KOPT-K1 (cell line): ENCODE measurements around the gene MMP23B.

Experiments
- H3K27ac ChIP-seq: fragments of 200-600 bp; sonication (generic); 2 replicates; pipeline ENCODE4 v1.5.1; 2016; ENCODE audit warnings: antibody characterized with exemption, mild to moderate bottlenecking, low read depth, low read length; ENCODE audit not compliant: poor library complexity, severe bottlenecking
- H3K36me3 ChIP-seq: fragments of 200-600 bp; sonication (generic); 2 replicates; pipeline ENCODE4 v1.5.1; 2017; ENCODE audit warnings: antibody characterized with exemption, mild to moderate bottlenecking, low read length, moderate library complexity; ENCODE audit not compliant: insufficient read depth
- H3K9me3 ChIP-seq: fragments of 200-600 bp; sonication (generic); 2 replicates; pipeline ENCODE4 v1.5.1; 2017; ENCODE audit warnings: antibody characterized with exemption, low read length, mild to moderate bottlenecking; ENCODE audit not compliant: insufficient read depth, poor library complexity, severe bottlenecking

MMP23B gene

DNA sequence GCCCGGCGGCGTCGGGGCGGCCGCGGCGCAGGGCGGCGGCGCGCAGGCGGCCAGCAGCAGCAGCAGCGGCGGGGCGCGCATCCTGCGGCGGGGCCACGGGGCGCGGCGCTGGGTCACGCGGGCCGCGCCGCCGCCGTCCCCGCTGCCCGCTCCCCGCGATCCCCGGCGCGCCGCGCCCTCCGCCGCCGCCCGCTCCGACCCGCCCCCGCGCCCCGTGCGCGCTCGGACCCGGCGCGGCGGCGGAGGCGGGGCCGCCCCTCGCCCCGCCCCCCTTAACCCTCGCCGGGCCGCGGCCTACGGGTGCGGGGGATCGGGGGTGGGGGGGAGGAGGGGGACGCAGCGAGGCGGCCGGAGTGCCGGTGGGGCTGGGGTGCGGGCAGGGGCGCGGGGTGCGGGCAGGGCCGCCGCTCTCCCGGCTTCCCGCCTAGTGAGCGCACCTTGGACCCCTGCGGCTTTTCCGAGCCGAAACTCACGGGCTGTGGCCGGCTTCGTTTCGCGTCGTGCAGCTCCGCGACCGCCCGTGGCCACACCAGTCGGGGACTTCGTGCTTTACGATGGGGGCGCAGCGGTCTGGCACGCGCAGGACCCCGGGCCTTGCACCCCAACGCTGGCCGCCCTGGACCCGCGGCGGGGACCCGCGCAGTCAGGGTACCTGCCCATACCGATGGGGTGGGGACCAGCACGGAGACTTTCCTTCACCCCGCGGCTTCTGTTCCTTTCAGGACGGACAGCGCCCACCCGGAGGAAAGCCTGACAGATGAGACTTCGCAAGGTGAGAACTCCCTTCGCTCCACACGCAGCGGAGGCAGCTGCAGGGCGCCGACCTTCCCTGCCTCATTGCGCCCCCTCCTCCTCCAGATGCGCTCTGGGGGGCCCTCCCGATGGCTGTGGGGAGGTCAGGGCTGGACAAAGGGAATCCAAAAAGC is 31.8 kb upstream of the MMP23B start, which contains the start of gene FNDC10:
Gene FNDC10, minus strand, starts transcription at position 201 of the 926 bp plus-strand sequence. Its CDS starts 120 bp downstream, at position 81.
- Histone ChIP-seq H3K9me3 (no peaks in the 10 kb centered on the region), H3K36me3 (no peaks in the 10 kb centered on the region), H3K27ac (no peak within 1 kb of the TSS)

DNA sequence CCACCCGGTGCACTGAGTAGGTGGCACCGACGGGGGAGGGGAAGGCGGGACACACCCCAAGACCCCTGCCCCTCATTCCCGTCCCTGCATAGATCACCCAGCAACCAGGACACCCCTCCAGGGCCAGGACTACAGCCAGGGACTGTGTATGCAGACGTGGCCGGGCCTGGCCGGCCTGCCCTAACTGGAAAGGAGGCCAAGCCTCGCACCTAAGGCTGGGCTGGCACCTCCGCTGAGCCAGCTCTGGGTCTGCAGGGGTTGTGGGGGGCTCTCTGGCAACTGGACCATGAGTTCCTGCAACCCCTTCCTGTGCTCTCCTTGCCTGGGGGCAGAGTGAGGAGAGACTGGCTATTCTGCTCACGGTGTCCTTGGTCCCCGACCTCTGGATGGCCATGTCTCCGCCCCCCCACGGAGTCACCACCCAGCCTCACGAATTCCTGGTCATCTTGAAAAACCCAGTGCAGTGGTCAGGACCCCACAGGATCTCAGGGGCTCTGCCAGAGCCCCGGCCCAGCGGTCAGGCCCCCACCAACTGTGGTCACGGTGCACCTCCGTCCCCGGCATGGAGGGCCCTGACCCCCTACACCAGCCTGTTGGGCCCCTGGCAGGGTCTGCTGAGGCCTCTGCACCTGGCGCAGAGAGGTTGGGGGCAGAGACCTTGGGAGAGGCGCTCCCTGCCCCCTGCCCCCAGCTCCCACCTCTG is 31.0 kb upstream of the MMP23B start:
- H3K27ac ChIP-seq = no peak overlapping the region

DNA sequence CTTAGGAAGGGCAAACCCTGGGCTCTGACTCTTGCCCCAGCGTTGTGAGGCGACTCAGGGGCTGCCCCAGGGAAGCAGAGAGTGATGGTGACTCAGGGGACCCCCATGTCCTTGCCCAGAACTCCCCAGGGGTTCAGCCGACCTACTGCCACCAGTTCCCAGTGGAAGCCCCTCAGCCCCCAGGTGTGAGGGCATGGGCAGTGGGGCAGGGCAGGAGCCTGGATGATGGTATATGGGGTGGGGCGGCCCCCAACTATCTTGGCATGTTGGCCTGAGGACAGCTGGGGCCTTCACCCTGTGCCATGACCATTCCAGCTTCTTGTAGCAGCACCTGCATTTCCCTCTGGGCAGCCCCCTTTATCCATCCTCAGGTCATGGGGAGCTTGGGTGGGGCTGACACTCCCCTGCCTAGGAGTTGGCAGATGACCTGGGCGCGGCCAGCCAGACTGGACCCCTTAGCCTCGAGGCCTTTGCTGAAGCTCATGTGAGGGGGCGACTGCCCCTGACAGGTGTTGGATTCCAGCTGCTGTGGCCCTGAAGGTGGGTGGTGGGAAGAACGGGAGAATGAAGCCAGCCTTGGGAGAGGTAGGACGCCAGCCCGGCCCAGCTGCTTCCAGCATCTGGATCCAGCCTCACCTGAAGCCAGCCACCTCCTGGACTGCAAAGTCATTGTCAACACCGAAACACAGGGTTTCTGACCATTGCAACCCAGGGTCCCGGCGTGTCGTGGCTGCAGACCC is 30.2 kb upstream of the MMP23B start:
- no peaks in the 10 kb centered on the region for H3K36me3 ChIP-seq
- H3K9me3 ChIP-seq = no peaks in the 10 kb centered on the region
- no peak overlapping the region for H3K27ac ChIP-seq

More for the DNA sequence above, 31.0 kb upstream of the MMP23B start:
- H3K9me3 ChIP-seq = no peaks in the 10 kb centered on the region
- no peaks in the 10 kb centered on the region for H3K36me3 ChIP-seq

DNA sequence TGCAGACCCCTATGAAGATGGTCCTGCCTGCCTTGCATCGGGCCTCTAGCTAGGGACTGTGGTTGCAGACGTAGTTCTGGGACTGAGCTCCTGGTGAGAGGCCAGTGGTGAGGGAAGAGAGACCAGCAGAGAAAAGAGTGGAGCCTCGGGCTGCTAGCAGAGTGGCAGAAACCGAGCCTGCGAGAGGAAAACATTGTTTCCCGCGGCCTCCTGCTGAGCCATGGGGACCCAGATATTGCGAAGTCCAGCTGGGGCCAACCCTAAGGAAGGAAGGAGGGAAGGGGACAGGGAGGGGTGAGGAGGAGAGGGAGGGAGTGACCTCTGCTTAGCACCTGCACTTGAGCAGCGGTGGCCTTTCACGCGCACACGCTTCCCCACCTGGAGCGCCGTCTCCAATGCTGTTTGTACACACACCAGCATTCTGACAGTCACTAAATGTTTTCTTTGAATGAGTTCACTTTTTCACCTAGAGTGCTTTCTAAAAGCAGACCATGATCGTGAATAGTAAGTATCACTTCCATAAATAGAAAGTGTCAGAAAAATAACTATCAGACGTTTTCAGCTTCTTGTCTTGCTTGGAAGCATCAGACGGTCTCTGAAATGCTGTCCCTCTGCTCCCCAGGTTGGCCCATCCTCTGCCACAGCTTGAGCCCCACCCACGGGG is 29.5 kb upstream of the MMP23B start:
- Histone ChIP-seq H3K9me3 (no peaks in the 10 kb centered on the region), H3K27ac (no peak overlapping the region), H3K36me3 (no peaks in the 10 kb centered on the region)

DNA sequence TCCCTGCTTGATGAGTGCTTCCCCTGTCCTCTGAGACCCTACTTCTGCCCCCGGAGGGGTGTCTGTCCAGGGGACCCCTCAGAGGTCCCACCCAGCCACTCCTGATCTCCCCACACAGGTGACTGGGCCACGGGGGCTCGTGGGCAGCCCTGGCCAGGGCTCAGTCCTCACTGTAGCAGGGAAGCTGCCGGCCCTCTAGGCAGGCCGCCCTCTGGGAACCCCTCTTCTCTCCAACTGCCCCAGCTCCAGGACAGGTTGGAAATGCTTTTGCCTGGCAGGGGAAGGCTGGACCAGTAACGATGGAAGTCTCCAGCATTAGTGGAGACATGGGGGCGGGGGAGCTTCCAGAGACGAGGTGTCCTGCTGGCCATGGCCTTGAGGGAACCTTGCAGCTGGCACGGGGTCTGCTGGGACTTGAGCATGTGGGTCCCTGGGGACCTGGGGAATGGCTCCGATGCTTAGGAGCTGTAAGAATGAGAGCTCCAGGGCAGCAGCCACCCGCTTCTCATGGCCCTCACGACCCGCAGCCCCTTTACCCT is 28.9 kb upstream of the MMP23B start:
- no peaks in the 10 kb centered on the region for H3K36me3 ChIP-seq
- H3K9me3 ChIP-seq = no peaks in the 10 kb centered on the region
- H3K27ac ChIP-seq = no peak overlapping the region

DNA sequence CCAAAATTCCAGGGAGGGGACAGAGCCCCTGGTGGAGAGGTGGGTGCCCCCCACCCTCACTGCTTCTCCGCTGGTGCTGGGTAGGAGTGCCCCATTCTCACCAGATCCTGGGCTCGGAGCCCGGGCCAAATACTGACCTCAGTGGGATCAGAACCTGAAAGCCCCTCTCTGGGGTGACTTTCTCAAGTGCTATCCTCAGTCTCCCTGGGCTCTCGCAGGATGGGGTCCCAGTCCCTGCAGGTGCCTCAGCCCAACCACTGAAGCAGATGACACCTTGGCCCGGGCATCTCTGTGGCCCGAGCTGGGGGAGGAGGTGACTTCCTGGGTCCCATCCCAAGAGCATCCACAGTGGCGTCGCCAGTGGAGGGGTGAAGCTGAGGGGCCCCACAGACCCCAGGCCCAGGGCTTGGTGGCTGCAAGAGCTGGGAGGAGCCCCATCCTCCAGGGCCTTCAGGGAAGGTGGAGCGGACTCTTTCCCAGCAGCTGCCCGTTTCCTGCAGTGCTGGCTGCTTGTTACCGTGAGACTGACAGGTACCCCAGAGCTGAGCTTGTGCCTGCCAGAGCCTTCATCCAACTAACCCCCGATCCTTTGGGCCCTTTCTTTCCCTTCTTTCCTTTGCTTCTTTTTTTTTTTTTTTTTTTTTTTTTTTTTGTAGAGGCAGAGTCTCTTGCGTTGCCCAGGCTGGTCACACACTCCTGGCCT is 28.2 kb upstream of the MMP23B start:
- H3K27ac ChIP-seq = no peak overlapping the region
- no peaks in the 10 kb centered on the region for H3K36me3 ChIP-seq
- H3K9me3 ChIP-seq = no peaks in the 10 kb centered on the region

DNA sequence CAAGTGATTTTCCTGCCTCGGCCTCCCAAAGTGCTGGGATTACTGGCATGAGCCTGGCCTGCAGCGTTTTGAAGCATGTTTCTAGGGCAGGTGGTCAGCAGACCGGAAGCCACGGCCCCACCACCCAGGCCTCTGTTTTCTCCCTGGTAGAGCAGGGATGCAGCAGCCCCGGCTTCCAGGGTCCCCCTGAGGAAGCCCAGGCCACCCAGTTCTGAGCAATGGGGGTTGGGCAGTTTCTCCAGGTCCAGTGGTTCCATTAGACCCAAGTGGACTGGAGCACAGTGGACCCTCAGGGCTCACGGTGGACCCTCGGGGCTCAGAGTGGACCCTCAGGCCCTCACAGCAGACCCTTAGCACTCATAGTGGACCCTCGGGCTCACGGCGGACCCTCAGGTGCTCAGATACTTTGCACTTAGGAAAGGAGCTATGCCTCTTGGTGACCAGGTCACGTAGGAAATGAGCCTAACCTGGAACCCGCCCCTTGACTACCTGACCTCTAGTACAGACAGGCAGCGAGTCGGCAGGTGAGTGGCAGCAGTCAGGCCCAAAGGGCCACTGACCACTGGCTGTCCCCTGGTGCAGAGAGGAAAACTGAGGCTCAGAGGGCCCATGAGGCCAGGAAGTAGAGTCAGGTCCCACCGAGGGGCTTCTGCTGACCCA is 27.5 kb upstream of the MMP23B start:
- no peak overlapping the region for H3K27ac ChIP-seq
- no peaks in the 10 kb centered on the region for H3K36me3 ChIP-seq
- H3K9me3 ChIP-seq = no peaks in the 10 kb centered on the region

DNA sequence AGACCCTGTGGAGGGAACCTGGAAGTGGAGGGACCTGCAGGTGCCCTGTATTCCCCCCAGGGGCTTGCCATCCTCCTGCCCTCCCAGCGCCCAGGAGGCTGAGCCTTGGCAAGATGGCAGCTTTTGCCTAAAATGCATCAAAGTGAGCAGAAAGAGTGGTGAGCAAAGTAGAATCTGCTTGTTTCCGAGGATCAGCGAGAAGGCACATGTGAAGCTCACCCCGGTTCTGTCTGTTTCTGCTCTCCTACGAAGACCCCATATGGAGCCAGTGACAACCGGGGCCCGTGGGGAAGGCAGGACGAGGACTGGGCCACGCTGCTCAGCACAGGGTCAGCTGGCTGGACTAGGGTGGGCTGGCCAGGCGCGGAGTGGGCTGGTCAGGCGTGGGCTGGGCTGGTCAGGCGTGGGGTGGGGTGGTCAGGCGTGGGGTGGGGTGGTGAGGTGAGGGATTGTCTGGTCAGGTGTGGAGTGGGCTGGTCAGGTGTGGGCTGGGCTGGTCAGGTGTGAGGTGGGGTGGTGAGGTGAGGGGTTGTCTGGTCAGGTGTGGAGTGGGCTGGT is 26.9 kb upstream of the MMP23B start:
- Histone ChIP-seq H3K36me3 (no peaks in the 10 kb centered on the region), H3K9me3 (no peaks in the 10 kb centered on the region), H3K27ac (no peak overlapping the region)

DNA sequence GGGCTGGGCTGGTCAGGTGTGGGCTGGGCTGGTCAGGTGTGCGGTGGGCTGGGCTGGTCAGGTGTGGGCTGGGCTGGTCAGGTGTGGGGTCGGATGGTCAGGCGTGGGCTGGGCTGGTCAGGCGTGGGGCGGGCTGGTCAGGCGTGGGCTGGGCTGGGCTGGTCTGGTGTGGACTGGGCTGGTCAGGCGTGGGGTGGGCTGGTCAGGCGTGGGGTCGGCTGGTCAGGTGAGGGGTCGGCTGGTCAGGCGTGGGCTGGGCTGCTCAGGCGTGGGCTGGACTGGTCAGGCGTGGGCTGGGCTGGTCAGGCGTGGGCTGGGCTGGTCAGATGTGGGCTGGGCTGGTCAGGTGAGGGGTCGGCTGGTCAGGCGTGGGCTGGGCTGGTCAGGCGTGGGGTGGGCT is 26.2 kb upstream of the MMP23B start:
- Histone ChIP-seq H3K36me3 (no peaks in the 10 kb centered on the region), H3K27ac (no peak overlapping the region), H3K9me3 (no peaks in the 10 kb centered on the region)

DNA sequence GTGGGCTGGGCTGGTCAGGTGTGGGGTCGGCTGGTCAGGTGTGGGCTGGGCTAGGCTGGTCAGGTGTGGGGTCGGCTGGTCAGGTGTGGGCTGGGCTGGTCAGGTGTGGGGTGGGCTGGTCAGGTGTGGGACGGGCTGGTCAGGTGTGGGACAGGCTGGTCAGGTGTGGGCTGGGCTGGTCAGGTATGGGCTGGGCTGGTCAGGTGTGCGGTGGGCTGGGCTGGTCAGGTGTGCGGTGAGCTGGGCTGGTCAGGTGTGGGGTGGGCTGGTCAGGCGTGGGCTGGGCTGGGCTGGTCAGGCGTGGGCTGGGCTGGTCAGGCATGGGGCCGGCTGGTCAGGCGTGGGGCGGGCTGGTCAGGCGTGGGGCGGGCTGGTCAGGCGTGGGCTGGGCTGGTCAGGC is 25.7 kb upstream of the MMP23B start:
- Histone ChIP-seq H3K9me3 (no peaks in the 10 kb centered on the region), H3K27ac (no peak overlapping the region), H3K36me3 (no peaks in the 10 kb centered on the region)

DNA sequence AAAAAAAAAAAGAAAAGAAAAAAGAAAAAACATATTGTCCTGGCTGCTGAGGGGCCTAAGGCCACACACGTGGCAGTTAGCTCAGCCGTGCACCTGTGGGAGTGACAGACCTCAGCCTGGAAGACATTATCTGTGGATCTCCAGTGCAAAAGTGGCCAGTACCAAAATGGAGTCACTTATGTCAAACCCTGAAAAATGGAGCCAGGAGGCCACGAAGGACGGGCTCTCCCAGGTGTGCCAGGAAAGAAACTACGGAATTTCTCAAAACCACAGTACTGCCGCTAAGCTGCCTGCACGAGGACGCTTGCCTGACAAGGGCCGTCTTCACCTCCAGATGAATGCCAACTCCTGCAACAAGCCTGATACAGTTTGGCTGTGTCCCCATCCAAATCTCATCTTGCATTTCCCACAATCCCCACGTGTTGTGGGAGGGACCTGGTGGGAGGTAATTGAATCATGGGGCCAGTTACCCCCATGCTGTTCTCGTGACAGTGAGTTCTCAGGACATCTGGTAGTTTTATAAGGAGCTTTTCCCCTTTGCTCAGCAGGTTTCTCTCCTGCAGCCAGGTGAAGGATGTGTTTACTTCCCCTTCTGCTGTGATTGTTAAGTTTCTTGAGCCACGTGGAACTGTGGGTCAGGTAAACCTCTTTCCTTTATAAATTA is 22.0 kb upstream of the MMP23B start:
- Histone ChIP-seq H3K9me3 (no peaks in the 10 kb centered on the region), H3K27ac (no peak overlapping the region), H3K36me3 (no peaks in the 10 kb centered on the region)

DNA sequence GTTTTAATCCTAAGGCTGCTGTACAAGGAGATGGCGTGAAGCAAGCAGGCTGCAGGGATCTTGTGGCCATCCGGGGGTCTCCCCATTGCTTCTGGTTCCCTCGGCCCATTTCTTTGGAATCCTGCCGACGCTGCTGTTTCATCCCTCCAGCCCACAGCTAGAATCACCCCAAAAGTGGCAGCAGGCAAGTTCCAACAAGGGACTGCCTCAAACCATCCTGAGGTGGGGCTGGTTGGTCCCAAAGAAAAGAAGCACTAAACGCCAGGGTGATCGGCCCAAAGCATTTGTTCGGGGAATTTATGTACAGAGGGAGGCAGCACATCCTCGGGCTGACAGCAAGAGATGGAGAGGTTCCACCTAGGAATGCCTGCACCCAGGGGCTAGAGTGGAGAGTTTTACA is 21.2 kb upstream of the MMP23B start:
- Histone ChIP-seq H3K36me3 (no peaks in the 10 kb centered on the region), H3K9me3 (no peaks in the 10 kb centered on the region), H3K27ac (no peak overlapping the region)

DNA sequence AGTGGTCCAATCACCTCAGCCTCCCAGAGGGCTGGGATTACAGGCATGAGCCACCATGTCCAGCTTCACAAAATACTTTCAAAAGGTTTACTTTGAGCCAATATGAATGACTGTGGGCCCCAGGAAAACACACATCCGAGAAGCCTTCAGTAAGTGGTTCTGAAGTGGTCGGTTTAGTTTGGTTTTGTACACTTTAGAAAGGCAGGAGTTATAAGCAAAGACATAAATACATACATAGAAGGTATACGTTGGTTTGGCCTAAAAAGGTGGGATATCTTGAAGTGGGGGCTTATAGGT is 19.9 kb upstream of the MMP23B start:
- Histone ChIP-seq H3K36me3 (no peaks in the 10 kb centered on the region), H3K27ac (no peak overlapping the region), H3K9me3 (no peaks in the 10 kb centered on the region)
